ENCODE measurements around the gene MED26. TPM values are rescaled to one million over a fixed set of nuclear protein-coding genes. Genes with fewer than 3 reads are reported as not detected.

Gene MED26
- total and polyA plus RNA-seq, 10 of the 15 experiments (the other 5 are each of a cell fraction or from before 2014, with no cell fraction given), result 1.1 to 21.4 (median 9.7) TPM

DNA sequence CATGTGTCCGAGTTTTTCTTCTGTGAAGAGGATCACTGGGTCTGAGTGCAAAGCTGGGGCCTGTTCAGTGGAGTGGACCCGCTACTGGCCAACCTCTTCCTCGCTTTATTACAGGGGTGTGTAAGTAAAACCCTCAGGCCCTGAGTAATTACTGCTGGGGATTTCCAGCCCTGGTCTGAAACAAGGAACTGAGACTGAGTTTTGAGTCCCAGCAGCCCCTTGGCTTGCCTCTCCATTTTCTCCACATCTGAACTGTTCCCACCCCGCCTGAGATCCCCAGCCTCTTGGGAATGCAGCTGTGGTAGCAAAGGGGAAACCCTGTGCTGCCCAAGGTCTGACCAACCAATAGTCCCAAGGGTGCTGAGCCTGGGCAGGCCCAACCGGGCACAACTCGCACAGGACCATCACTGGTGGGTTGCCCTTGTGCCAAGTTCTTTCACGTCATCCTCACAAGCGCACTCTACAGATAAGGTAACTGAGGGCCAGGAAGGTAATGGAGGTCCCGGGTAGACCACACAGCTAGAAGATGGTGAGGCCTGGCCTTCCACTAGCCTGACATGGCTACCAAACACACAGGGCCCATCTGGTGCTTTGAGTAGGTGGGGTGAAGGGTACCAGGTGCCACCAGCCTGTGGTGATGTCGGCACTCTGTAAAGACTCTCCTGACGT is 42.1 kb downstream of the MED26 start (continued):
- TF ChIP-seq MEF2B (IDR thresholded peaks at IDR 0.05; ENCODE audit: partially characterized antibody, poor library complexity, severe bottlenecking) (peak; percentile 100), ATF7 (IDR thresholded peaks at IDR 0.05; ENCODE audit: low read depth) (peak; percentile 83), HDGF (IDR thresholded peaks at IDR 0.05) (peak; percentile 90), YY1 (IDR thresholded peaks at IDR 0.05; ENCODE audit: low read depth, low read length) (peak; percentile 57), BCL3 (IDR thresholded peaks at IDR 0.05; ENCODE audit: borderline replicate concordance, insufficient read depth, low read depth, low read length, poor library complexity, severe bottlenecking) (peak; percentile 99), ZSCAN29 (IDR thresholded peaks at IDR 0.05) (no peak), SP1 (IDR thresholded peaks at IDR 0.05; ENCODE audit: low read depth, low read length) (peak; percentile 35), IKZF2 (IDR thresholded peaks at IDR 0.05) (peak; percentile 98), RAD21 (IDR thresholded peaks at IDR 0.05; ENCODE audit: insufficient read depth, low read depth, low read length) (no peak), SIX5 (IDR thresholded peaks at IDR 0.05; ENCODE audit: low read depth, low read length, severe bottlenecking) (no peak), NR2C2 (IDR thresholded peaks at IDR 0.05; ENCODE audit: borderline replicate concordance, control insufficient read depth, insufficient read length, low read depth) (no peak), LARP7 (IDR thresholded peaks at IDR 0.05) (peak; percentile 81; the same call in 1 of the 2 replicates), NFYB (IDR thresholded peaks at IDR 0.05; ENCODE audit: insufficient read depth, low read depth, low read length) (no peak), HDAC2 (IDR thresholded peaks at IDR 0.05) (no peak), CREB1 (IDR thresholded peaks at IDR 0.05; ENCODE audit: low read depth) (no peak), MTA2 (IDR thresholded peaks at IDR 0.05; ENCODE audit: low read depth) (peak; percentile 94), TBL1XR1 (IDR thresholded peaks at IDR 0.05; ENCODE audit: low read depth, low read length) (peak; percentile 84; the same call in 1 of the 2 replicates), STAT3 (IDR thresholded peaks at IDR 0.05; ENCODE audit: low read depth, low read length) (peak; percentile 62; the same call in 1 of the 2 replicates), NR2F1 (conservative IDR thresholded peaks at IDR 0.05) (peak; percentile 63), SPI1 (IDR thresholded peaks at IDR 0.05; ENCODE audit: borderline replicate concordance, insufficient read depth, low read depth, low read length) (peak; percentile 99), POLR2A (IDR thresholded peaks at IDR 0.05; ENCODE audit: low read depth, low read length) (peak; percentile 33; the same call in 1 of the 2 replicates), ZBED1 (IDR thresholded peaks at IDR 0.05; ENCODE audit: borderline replicate concordance) (peak; percentile 85; the same call in 1 of the 2 replicates)
- TF ChIP-seq, protein P1, sequence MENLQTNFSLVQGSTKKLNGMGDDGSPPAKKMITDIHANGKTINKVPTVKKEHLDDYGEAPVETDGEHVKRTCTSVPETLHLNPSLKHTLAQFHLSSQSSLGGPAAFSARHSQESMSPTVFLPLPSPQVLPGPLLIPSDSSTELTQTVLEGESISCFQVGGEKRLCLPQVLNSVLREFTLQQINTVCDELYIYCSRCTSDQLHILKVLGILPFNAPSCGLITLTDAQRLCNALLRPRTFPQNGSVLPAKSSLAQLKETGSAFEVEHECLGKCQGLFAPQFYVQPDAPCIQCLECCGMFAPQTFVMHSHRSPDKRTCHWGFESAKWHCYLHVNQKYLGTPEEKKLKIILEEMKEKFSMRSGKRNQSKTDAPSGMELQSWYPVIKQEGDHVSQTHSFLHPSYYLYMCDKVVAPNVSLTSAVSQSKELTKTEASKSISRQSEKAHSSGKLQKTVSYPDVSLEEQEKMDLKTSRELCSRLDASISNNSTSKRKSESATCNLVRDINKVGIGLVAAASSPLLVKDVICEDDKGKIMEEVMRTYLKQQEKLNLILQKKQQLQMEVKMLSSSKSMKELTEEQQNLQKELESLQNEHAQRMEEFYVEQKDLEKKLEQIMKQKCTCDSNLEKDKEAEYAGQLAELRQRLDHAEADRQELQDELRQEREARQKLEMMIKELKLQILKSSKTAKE (IDR thresholded peaks at IDR 0.05; ENCODE audit: low read depth, poor library complexity, severe bottlenecking), result peak; percentile 95
- TF ChIP-seq, protein P2, sequence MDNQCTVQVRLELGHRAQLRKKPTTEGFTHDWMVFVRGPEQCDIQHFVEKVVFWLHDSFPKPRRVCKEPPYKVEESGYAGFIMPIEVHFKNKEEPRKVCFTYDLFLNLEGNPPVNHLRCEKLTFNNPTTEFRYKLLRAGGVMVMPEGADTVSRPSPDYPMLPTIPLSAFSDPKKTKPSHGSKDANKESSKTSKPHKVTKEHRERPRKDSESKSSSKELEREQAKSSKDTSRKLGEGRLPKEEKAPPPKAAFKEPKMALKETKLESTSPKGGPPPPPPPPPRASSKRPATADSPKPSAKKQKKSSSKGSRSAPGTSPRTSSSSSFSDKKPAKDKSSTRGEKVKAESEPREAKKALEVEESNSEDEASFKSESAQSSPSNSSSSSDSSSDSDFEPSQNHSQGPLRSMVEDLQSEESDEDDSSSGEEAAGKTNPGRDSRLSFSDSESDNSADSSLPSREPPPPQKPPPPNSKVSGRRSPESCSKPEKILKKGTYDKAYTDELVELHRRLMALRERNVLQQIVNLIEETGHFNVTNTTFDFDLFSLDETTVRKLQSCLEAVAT (IDR thresholded peaks at IDR 0.05), result no peak; the same call in 1 of the 2 replicates
- TF ChIP-seq, protein P3, sequence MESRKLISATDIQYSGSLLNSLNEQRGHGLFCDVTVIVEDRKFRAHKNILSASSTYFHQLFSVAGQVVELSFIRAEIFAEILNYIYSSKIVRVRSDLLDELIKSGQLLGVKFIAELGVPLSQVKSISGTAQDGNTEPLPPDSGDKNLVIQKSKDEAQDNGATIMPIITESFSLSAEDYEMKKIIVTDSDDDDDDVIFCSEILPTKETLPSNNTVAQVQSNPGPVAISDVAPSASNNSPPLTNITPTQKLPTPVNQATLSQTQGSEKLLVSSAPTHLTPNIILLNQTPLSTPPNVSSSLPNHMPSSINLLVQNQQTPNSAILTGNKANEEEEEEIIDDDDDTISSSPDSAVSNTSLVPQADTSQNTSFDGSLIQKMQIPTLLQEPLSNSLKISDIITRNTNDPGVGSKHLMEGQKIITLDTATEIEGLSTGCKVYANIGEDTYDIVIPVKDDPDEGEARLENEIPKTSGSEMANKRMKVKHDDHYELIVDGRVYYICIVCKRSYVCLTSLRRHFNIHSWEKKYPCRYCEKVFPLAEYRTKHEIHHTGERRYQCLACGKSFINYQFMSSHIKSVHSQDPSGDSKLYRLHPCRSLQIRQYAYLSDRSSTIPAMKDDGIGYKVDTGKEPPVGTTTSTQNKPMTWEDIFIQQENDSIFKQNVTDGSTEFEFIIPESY (IDR thresholded peaks at IDR 0.05), result no peak

Measured in GM12878 (cell line).